GM12878 (cell line): Measurements from ENCODE around the gene CPNE4. TPM values are rescaled to one million over a fixed set of nuclear protein-coding genes. Genes with fewer than 3 reads are reported as not detected.

Source experiments
- ATF7 ChIP-seq: fragments of 450-650 bp; IDR thresholded peaks from 2 replicates; pipeline ENCODE4 v1.6.1; 2016; ENCODE audit warnings: low read depth, mild to moderate bottlenecking
- CBFB ChIP-seq: IDR thresholded peaks from 2 replicates; pipeline ENCODE4 v1.6.1; 2016; ENCODE audit warnings: antibody characterized with exemption, low read depth
- CBX3 ChIP-seq: fragments of 200-600 bp; sonication (generic); IDR thresholded peaks from 2 replicates; pipeline ENCODE4 v1.6.1; 2016; ENCODE audit warnings: low read depth, borderline replicate concordance
- ELK1 ChIP-seq: IDR thresholded peaks from 2 replicates; pipeline ENCODE4 v1.6.1; 2012; ENCODE audit warnings: low read depth, low read length, improper control_type of control experiment
- ESRRA ChIP-seq: IDR thresholded peaks from 2 replicates; pipeline ENCODE4 v1.6.1; 2012; ENCODE audit warnings: mild to moderate bottlenecking, low read length, improper control_type of control experiment
- MEF2B ChIP-seq: fragments of 450-650 bp; IDR thresholded peaks from 2 replicates; pipeline ENCODE4 v1.6.1; 2018; ENCODE audit warnings: mild to moderate bottlenecking, moderate library complexity; ENCODE audit not compliant: partially characterized antibody, poor library complexity, severe bottlenecking
- NFIC ChIP-seq: IDR thresholded peaks from 2 replicates; pipeline ENCODE4 v1.6.1; 2012; ENCODE audit warnings: low read depth, mild to moderate bottlenecking, inconsistent platforms, low read length, moderate library complexity
- NRF1 ChIP-seq: conservative IDR thresholded peaks from 2 replicates; pipeline ENCODE4 v1.6.1; 2011; ENCODE audit warnings: mild to moderate bottlenecking, low read depth, low read length, improper control_type of control experiment
- POLR2AphosphoS5 ChIP-seq: IDR thresholded peaks from 2 replicates; pipeline ENCODE4 v1.6.1; 2011; ENCODE audit warnings: mild to moderate bottlenecking, low read length, inconsistent platforms
- RAD51 ChIP-seq: fragments of 450-650 bp; IDR thresholded peaks from 2 replicates; pipeline ENCODE4 v1.6.1; 2016; ENCODE audit warnings: moderate library complexity, mild to moderate bottlenecking, inconsistent platforms
- RB1 ChIP-seq: fragments of 450-650 bp; formaldehyde crosslinking; IDR thresholded peaks from 2 replicates; pipeline ENCODE4 v1.6.1; 2017; ENCODE audit warnings: mild to moderate bottlenecking, borderline replicate concordance
- RELA ChIP-seq: fragments of 450-650 bp; IDR thresholded peaks from 2 replicates; pipeline ENCODE4 v1.8.0; 2014; ENCODE audit warnings: borderline replicate concordance; ENCODE audit not compliant: partially characterized antibody
- SMAD5 ChIP-seq: IDR thresholded peaks from 2 replicates; pipeline ENCODE4 v1.6.1; 2016; ENCODE audit warnings: antibody characterized with exemption, low read depth
- SMARCA5 ChIP-seq: fragments of 450-650 bp; IDR thresholded peaks from 2 replicates; pipeline ENCODE4 v1.6.1; 2017; ENCODE audit warnings: mild to moderate bottlenecking
- WRNIP1 ChIP-seq: IDR thresholded peaks from 2 replicates; pipeline ENCODE4 v1.6.1; 2011; ENCODE audit warnings: low read depth, low read length, improper control_type of control experiment, borderline replicate concordance
- ZBED1 ChIP-seq: IDR thresholded peaks from 2 replicates; pipeline ENCODE4 v1.6.1; 2016; ENCODE audit warnings: borderline replicate concordance
- ZNF217 ChIP-seq: fragments of 450-650 bp; IDR thresholded peaks from 2 replicates; pipeline ENCODE4 v1.6.1; 2017; ENCODE audit warnings: antibody characterized with exemption, mild to moderate bottlenecking
- ZNF24 ChIP-seq: fragments of 450-650 bp; IDR thresholded peaks from 2 replicates; pipeline ENCODE4 v1.6.1; 2017; ENCODE audit warnings: antibody characterized with exemption, mild to moderate bottlenecking
- ZNF274 ChIP-seq: IDR thresholded peaks from one replicate; pipeline ENCODE4 v1.8.0; 2011; ENCODE audit not compliant: insufficient read length, insufficient read depth
- ZZZ3 ChIP-seq: IDR thresholded peaks from 2 replicates; pipeline ENCODE4 v1.6.1; 2011; ENCODE audit warnings: low read depth; ENCODE audit not compliant: control insufficient read depth, insufficient read length
- polyA plus RNA-seq, 11 experiments: library from polyadenylated mRNA; depleted of rRNA in 4 of 11; unstranded in 6 of 11; stranded (reverse) in 5 of 11; fragments of >200 nt; fragmentation: Nextera tagmentation in 4 of 11; fragmentation: Illumina TruSeq in 1 of 11; extraction: Ambion mirVana in 4 of 11; extraction: Trizol in 1 of 11; gene quantifications; 1 replicate in 1 of 11; 2 replicates in 10 of 11; pipeline versions ENCODE4 v1.2.1 to v1.2.3, GENCODE V29; 2011 to 2016; ENCODE audit warnings: inconsistent platforms in 2 of 11, missing spikeins in 2 of 11, low read depth in 1 of 11
- total RNA-seq, 4 experiments: library from RNA; depleted of rRNA in 3 of 4; stranded (reverse); fragments of >200 nt in 3 of 4; fragmentation: Illumina TruSeq in 1 of 4; extraction: Trizol in 1 of 4; gene quantifications; 2 replicates each; pipeline versions ENCODE4 v1.2.1 to v1.2.3, GENCODE V29; 2013 to 2021
- TF ChIP-seq, protein P1 (sequence below): fragments of 450-650 bp; formaldehyde crosslinking; IDR thresholded peaks from 2 replicates; pipeline ENCODE4 v1.4.0; 2020; ENCODE audit warnings: mild to moderate bottlenecking, moderate library complexity
- TF ChIP-seq, protein P2 (sequence below): fragments of 450-650 bp; IDR thresholded peaks from 2 replicates; pipeline ENCODE4 v1.6.1; 2017; ENCODE audit warnings: mild to moderate bottlenecking, moderate library complexity
- TF ChIP-seq, protein P3 (sequence below): IDR thresholded peaks from 2 replicates; pipeline ENCODE4 v1.6.1; 2011; ENCODE audit warnings: borderline replicate concordance, low read depth, mild to moderate bottlenecking, moderate library complexity, low read length; ENCODE audit not compliant: insufficient read depth, poor library complexity, severe bottlenecking

The CPNE4 gene
- total and polyA plus RNA-seq, 10 of the 15 experiments (the other 5 are each of a cell fraction or from before 2014, with no cell fraction given), result 0.17 to 1.9 (median 0.48) TPM; not detected in 1

- TF ChIP-seq, protein P1, sequence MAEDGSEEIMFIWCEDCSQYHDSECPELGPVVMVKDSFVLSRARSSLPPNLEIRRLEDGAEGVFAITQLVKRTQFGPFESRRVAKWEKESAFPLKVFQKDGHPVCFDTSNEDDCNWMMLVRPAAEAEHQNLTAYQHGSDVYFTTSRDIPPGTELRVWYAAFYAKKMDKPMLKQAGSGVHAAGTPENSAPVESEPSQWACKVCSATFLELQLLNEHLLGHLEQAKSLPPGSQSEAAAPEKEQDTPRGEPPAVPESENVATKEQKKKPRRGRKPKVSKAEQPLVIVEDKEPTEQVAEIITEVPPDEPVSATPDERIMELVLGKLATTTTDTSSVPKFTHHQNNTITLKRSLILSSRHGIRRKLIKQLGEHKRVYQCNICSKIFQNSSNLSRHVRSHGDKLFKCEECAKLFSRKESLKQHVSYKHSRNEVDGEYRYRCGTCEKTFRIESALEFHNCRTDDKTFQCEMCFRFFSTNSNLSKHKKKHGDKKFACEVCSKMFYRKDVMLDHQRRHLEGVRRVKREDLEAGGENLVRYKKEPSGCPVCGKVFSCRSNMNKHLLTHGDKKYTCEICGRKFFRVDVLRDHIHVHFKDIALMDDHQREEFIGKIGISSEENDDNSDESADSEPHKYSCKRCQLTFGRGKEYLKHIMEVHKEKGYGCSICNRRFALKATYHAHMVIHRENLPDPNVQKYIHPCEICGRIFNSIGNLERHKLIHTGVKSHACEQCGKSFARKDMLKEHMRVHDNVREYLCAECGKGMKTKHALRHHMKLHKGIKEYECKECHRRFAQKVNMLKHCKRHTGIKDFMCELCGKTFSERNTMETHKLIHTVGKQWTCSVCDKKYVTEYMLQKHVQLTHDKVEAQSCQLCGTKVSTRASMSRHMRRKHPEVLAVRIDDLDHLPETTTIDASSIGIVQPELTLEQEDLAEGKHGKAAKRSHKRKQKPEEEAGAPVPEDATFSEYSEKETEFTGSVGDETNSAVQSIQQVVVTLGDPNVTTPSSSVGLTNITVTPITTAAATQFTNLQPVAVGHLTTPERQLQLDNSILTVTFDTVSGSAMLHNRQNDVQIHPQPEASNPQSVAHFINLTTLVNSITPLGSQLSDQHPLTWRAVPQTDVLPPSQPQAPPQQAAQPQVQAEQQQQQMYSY (CRISPR knock-in tag), result no peak
- peak; percentile 48; the same call in 1 of the 2 replicates for TF ChIP-seq ATF7
- peak; percentile 54; the same call in 1 of the 2 replicates for TF ChIP-seq CBFB
- no peak for TF ChIP-seq WRNIP1
- no peak for TF ChIP-seq RB1
- TF ChIP-seq ZNF274, result no peak
- TF ChIP-seq, protein P2, sequence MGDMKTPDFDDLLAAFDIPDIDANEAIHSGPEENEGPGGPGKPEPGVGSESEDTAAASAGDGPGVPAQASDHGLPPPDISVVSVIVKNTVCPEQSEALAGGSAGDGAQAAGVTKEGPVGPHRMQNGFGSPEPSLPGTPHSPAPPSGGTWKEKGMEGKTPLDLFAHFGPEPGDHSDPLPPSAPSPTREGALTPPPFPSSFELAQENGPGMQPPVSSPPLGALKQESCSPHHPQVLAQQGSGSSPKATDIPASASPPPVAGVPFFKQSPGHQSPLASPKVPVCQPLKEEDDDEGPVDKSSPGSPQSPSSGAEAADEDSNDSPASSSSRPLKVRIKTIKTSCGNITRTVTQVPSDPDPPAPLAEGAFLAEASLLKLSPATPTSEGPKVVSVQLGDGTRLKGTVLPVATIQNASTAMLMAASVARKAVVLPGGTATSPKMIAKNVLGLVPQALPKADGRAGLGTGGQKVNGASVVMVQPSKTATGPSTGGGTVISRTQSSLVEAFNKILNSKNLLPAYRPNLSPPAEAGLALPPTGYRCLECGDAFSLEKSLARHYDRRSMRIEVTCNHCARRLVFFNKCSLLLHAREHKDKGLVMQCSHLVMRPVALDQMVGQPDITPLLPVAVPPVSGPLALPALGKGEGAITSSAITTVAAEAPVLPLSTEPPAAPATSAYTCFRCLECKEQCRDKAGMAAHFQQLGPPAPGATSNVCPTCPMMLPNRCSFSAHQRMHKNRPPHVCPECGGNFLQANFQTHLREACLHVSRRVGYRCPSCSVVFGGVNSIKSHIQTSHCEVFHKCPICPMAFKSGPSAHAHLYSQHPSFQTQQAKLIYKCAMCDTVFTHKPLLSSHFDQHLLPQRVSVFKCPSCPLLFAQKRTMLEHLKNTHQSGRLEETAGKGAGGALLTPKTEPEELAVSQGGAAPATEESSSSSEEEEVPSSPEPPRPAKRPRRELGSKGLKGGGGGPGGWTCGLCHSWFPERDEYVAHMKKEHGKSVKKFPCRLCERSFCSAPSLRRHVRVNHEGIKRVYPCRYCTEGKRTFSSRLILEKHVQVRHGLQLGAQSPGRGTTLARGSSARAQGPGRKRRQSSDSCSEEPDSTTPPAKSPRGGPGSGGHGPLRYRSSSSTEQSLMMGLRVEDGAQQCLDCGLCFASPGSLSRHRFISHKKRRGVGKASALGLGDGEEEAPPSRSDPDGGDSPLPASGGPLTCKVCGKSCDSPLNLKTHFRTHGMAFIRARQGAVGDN, result no peak
- TF ChIP-seq MEF2B, result no peak
- TF ChIP-seq RELA, result peak; percentile 95
- TF ChIP-seq ZBED1, result no peak
- TF ChIP-seq, protein P3, sequence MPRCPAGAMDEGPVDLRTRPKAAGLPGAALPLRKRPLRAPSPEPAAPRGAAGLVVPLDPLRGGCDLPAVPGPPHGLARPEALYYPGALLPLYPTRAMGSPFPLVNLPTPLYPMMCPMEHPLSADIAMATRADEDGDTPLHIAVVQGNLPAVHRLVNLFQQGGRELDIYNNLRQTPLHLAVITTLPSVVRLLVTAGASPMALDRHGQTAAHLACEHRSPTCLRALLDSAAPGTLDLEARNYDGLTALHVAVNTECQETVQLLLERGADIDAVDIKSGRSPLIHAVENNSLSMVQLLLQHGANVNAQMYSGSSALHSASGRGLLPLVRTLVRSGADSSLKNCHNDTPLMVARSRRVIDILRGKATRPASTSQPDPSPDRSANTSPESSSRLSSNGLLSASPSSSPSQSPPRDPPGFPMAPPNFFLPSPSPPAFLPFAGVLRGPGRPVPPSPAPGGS, result no peak
- no peak for TF ChIP-seq SMARCA5
- TF ChIP-seq ESRRA, result no peak
- TF ChIP-seq RAD51, result no peak
- TF ChIP-seq ELK1, result no peak
- TF ChIP-seq NFIC, result peak; percentile 92
- no peak for TF ChIP-seq NRF1
- TF ChIP-seq ZNF217, result no peak; the same call in 1 of the 2 replicates
- TF ChIP-seq ZZZ3, result no peak
- no peak for TF ChIP-seq CBX3
- no peak for TF ChIP-seq ZNF24
- TF ChIP-seq POLR2AphosphoS5, result no peak
- TF ChIP-seq SMAD5, result no peak
Observed at GRCh38 chr3:131731709-131732108, 303.1 kb downstream of the CPNE4 start (continued).
